Measurements from ENCODE around the gene HNRNPDL.
A peak's percentile ranks its signal among the peaks of the same experiment; 100 is the strongest.
"Not testable (repeated sequence)": the region's sequence is repeated elsewhere in the genome, so short reads cannot be mapped to it uniquely, and the experiment has no call there.

HNRNPDL gene

DNA sequence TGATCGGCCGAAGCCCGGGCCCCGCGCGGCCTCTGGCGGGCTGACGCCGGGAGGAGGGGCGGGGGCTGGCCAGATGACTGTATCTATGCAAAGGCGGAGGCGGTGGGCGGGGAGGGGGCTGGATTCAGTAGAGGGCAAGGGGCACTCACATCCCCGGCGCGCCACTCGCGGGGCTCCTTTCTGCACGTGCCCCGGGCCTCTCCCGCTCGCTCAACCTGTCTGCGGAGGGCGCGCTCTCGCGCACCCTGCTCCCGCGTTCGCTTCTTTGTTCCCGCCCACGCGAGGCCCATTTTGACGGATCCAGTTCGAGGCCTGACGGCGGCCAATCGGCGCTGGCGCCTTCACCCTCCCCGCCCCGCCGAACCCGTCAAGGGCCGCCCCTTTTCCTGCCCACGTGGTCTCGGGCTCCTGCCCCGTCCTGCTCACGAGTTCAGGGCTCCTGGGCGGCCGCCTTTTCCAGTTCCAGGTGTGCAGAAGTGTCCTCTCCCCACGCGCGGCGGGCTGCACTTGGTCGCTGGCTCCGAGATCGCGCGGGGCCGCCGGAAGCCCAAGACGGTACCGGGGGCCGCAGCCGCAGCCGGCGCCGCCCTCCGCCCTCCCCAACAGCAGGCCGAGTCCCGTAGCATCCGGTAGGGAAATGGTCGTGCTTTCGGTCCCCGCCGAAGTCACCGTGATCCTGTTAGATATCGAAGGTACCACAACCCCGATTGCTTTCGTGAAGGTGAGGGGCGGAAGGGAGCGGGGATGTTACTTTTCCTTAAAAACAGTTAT is at the start of gene HNRNPDL, which contains the start of gene ENOPH1:
Gene HNRNPDL (minus strand): TSS at position 270 of the 771 bp plus-strand sequence. CDS start 772 bp downstream, outside the sequence.
Gene ENOPH1 (plus strand): TSS at position 398 of the 771 bp plus-strand sequence. CDS start 240 bp downstream, at position 638.
- peak; percentile 97 for DNase-seq (ENCODE audit: low spot score)

DNA sequence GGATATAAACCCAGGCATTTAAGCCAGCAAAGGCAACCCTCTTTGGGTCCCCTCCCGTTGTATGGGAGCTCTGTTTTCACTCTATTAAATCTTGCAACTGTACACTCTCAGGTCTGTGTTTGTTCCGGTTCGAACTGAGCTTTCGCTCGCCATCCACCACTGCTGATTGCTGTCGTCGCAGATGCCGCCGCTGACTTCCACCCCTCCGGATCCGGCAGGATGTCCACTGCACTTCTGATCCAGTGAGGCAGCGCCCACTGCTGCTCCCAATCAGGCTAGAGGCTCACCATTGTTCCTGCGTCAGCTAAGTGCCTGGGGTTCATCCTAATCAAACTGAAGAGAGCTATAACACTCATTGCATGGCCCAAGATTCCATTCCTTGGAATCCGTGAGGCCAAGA is 49.3 kb upstream of the HNRNPDL start:
- no peak for DNase-seq (ENCODE audit: low spot score)

GRCh38 chr4:82477469-82477868 is 47.2 kb upstream of the HNRNPDL start:
- DNase-seq (ENCODE audit: low spot score), result not testable (repeated sequence)

DNA sequence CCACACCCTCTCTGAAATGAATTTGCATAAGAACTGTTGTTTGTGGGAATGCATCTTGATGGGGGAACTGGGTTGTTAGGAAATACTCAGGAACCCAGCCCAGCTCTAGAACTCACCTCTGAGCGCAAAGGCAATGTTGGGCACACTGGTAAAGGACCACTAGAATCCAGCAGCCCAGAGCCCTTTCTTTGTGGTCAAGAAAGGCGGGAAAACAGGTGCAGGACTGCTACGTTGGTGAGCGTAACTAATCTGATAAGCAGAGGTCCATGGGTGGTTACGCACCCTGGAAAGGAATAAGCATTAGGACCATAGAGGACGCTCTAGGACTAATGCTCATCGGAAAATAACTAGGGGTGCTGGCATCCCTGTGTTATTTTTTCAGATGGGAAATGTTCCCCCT is 45.7 kb upstream of the HNRNPDL start:
- DNase-seq (ENCODE audit: low spot score), result not testable (repeated sequence)

- no peak for DNase-seq (ENCODE audit: low spot score)
These were observed 43.4 kb upstream of the HNRNPDL start for GRCh38 chr4:82473621-82474164.

GRCh38 chr4:82473080-82473479 is 42.8 kb upstream of the HNRNPDL start:
- DNase-seq (ENCODE audit: low spot score), result not testable (repeated sequence)

DNA sequence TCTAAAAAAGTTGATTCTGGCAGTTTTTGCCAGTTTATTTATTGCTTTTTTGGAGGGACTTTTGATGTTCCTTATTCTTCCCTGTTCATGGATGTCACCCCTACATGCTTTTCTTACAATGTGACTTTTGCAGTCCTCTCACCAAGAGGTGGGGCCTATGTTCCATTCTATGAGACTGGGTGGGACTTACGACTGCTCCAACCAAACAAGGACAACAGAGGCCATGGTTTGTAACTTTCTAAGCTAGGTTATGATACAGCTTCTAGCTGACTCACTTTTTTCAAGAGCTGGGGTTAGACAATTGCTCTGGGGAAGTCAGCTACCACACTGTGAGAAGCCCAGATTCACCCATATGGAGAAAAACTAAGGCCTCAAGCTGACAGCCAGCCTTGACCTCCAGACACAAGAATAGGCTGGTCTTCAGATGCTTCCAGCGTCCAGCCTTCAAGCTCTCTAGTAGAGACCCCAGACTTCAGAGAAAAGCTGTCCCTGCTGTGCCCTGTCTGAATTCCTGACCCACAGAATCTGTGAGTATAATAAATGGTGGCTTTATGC is 39.6 kb upstream of the HNRNPDL start:
- peak; percentile 51 for DNase-seq (ENCODE audit: low spot score)

DNA sequence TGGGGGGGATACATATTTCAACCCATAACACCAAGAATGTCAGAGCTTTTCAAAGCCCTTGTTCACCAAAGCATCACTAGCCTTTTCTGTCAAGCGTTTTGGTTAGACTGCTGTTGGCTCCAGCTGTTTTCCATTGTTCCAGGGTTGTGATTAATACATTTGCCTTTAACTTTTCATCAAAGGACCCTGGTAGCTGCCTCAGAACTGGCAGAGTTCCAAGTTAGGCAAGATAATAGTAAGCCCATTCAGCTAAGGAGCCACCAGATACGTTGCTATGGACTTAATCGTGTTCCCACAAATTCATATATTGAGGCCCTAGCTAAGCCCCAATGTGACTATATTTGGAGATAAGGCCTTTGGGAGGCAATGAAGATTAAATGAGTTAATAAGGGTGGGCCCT is 37.2 kb upstream of the HNRNPDL start:
- no peak for DNase-seq (ENCODE audit: low spot score)

GRCh38 chr4:82463221-82463620 is 33.0 kb upstream of the HNRNPDL start:
- no peak for DNase-seq (ENCODE audit: low spot score)

DNA sequence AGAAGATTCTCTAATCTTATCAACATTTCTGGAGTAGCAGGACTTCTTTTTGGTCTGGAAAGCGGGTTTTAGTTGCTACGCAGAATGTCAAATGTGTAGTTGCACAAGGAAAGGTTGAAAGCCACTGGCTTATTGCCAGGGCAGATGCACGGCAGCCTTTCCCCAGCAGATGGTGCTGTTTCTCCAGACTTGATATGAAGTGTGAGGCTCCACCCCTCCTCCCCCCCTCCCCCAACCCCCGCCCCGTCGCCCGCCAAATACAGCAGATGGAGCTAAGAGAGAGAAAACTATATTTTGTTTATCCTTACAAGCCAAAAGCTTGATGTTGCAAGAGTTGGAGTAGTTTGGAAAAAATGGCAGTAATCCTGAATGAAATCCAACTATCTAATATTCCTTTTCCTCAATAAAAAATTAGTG is 32.2 kb upstream of the HNRNPDL start:
- peak; percentile 93 for DNase-seq (ENCODE audit: low spot score)

DNA sequence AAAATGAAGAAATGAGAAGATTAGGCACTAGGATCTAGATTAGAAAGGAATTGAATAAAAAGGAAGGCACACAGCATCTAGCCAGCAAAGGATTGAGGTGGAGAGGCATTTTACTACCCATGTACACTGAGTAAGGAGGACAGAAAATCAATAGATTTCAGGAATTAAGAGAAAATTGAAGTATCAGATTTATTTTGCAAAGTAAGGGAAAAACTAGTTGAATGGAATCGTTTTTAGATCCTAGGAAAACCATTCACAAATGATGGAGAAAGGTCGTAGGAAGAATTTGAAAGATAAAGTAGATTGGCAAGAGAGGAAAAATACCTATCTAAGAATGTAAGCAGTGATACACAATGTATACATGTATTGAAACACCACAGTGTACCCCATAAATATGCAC is 31.4 kb upstream of the HNRNPDL start:
- no peak for DNase-seq (ENCODE audit: low spot score)

DNA sequence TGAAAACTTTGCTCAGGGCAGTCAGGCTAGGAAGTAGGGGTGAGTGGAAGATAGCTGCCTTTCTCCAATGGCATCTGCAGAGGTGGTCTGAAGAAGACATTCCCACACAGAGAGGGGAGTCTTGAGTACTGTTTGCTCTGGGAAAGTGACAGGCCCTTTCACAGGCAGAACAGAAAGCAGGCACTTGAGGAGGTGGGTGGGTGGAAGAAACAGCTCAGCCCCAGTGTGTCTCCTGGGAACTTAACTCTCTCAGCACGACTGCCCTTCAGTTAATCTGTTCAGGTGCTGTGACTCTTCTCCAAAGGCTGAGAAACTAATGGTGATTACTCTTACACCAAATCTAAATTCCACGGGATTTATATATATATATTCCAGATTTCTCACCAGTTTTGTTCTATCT is 28.5 kb upstream of the HNRNPDL start:
- no peak for DNase-seq (ENCODE audit: low spot score)

DNA sequence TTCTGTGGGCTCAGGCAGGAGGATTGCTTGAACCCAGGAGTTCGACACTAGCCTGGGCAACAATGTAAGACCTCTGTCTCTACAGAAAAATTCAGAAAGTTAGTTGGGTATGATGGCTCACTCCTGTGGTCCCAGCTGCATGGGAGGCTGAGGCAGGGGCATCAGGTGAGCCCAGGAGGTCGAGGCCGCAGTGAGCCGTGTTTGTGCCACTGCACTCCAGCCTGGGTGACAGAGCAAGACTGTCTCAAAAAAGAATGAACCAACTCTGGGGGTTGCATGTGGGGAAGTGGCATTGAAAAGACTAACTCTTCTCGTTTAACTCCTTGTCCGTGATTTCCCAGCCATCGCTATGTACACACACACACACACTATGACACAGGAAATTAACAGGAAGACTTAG is 27.0 kb upstream of the HNRNPDL start:
- no peak for DNase-seq (ENCODE audit: low spot score)

GRCh38 chr4:82452026-82452425 is 21.8 kb upstream of the HNRNPDL start:
- no peak for DNase-seq (ENCODE audit: low spot score)

DNA sequence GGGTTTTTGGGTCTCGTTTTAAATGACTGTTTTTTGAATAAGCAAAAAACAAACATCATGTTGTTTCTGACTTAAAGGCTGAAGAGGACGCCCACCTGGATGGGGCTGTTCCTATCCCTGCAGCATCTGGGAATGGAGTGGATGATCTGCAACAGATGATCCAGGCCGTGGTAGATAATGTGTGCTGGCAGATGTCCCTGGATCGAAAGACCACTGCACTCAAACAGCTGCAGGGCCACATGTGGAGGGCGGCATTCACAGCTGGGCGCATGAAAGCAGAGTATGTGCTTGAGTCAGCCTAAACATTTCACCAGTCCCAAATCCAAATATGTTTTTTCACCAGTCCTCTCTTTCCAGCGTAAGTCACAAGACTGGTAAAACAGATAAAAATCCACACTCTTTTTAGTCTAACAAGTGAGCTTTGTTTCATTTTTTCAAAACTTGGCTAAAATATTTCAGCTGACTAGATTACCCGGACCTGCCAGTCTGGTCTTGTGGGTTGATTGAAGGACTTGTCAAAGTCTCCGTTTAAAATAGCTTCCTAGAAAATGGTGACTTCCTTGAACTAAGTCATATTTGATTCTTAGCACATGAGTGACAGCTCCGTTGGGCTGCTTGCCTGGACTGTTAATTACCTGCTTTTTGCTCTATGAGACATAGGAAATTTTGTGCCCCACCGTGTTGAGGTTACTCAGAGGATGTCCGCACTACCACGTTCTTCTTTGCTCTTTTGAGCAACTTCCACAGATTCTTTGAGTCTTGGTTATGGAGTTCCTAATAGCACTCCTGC is 20.9 kb upstream of the HNRNPDL start:
- no peak for DNase-seq (ENCODE audit: low spot score)

DNA sequence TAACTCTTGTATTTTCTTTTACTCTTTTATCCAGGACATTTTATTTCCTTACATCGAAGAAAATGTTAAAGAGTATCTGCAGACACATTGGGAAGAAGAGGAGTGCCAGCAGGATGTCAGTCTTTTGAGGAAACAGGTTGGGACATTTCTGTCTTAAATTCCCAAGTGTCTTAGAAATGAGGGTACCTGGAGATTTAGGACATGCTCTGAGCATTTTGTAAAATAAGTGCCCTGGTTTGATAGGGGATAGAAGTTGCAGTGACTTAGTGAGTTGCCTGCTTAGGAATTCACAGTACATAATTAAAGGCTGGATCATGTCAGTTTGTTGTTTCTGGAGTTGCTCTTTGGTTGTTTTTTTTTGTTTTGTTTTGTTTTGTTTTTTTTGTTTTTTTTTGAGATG is 17.6 kb upstream of the HNRNPDL start:
- no peak for DNase-seq (ENCODE audit: low spot score)

GRCh38 chr4:82439088-82439487 is 8.8 kb upstream of the HNRNPDL start:
- no peak for DNase-seq (ENCODE audit: low spot score)

- no peak for DNase-seq (ENCODE audit: low spot score)
These were observed 7.2 kb upstream of the HNRNPDL start for GRCh38 chr4:82437285-82438005.

DNA sequence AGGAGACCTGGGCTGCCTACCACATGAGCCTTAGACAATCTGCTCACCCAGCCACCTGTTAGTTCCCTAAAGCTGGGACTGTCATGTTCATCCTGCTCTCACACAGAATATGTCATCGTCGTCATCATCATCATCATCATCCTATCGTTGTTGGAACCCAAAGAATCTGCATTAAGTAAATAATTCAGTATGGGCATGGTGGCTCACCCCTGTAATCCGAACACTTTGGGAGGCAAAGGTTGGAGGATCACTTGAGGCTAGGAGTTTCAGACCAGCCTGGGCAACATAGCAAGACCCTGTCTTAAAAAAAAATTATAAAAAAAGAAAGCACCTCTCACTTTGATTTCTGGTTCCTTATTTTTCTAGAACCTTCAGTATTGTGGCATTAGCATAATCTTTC is 6.5 kb upstream of the HNRNPDL start:
- DNase-seq (ENCODE audit: low spot score), result no peak

DNA sequence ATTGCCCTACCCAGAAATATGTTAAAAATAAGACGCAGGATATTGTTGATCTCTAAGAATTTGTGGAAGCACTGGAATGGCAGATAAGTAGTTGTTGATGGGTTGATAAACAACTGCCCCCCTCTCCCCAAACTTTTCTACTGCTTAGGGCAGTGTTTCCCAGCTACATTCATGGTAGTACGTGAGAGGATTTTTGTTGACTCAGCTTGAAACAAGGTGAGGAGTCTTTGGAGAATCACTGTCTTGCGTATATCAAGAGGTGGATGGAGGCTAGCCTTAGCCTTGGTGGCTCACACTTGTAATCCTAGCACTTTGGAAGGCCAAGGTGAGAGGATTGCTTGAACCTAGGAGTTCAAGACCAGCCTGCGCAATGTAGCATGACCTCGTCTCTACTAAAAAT is 5.9 kb upstream of the HNRNPDL start:
- no peak for DNase-seq (ENCODE audit: low spot score)

DNA sequence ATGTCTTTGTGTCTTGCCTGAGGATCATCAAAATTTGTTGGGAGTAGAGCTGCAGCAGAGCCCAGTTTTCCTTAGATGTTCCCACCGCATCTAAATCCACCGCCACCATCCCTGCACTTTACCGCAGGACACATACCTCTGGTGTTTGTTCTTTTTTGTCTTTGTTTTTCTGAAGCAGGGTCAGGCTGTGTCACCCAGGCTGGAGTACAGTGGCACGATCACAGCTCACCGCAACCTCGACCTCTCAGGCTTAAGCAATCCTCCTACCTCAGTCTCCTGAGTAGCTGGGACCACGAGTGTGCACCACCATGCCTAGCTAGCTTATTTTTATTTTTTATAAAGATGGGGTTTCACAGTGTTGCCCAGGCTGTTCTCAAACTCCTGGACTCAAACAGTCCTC is 4.7 kb upstream of the HNRNPDL start:
- DNase-seq (ENCODE audit: low spot score), result no peak

GRCh38 chr4:82433791-82434190 is 3.5 kb upstream of the HNRNPDL start:
- DNase-seq (ENCODE audit: low spot score), result no peak

All from AG20443 (cell line).